SHP77 (cell line): ENCODE data around the gene GLRA3.
A peak's percentile ranks its signal among the peaks of the same experiment; 100 is the strongest.
"Not testable (repeated sequence)": the region's sequence is repeated elsewhere in the genome, so short reads cannot be mapped to it uniquely, and the experiment has no call there.

Experiments used
- DNase-seq, 2 experiments: peaks; one replicate each; lab custom pipeline; 2025; lab: John Stamatoyannopoulos, UW

The GLRA3 gene

GRCh38 chr4:174828845-174829701 lies at the start of gene GLRA3:
GLRA3 (minus strand) TSS chr4:174829247; CDS start chr4:174828811, 436 bp downstream.
- DNase-seq = peak; percentile 86 to 93

DNA sequence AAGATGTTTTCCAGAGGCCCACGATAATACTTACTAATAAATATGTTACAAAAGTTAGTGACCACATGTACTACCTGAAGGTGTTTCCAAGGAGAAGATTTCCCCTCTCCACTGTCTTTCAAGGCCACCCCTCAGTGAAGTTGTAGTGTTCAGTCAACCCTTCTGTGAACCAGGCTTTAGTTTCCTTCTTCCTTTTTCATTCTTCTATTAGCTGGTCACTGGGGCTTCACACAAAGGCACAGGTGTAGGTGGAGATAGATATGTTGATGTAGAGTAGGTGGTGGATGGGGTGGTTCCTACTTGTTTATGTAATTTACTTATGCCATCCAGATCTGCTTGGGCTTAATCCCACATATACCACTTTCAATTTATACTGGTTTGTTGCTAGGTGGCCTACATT lies 45.9 kb upstream of the GLRA3 start:
- no peak for DNase-seq

DNA sequence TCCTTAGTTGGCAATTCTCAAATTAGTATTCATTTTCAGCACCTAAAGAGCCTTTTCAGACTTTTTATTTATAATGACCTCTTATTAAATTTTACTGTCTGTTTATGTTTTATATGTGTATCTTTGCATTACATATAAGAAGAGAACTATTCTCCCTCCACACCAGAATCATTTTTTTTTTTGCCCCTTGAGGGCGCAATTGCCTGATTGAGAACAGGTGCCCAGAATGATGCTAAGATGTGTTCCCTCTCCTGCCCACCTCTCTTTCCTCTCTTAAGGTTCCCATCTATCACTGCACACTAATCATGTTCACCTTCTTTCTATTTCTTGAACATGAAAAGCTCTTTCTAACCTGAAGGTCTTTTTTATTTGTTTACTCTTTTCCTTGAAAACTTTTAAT lies 44.9 kb upstream of the GLRA3 start:
- DNase-seq = no peak

DNA sequence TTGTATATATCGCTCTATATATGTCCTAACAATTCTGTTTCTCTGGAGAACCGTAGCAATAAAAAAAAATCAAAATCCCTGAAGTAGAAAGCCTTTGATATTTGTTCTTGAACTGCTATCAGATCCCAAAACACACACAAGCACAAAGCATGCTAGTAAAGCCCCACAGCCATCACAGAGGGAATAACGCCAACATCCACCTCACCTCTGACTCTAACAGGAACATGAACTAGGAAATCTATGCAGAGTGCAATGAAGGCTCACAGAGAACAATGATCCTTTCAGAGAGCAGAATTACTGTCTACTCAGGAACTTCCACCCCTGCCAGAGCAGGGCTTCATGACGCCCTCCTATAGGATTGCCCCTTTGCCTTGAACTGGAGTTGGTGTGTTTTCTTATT lies 44.1 kb upstream of the GLRA3 start:
- not testable (repeated sequence) for DNase-seq

- DNase-seq = no peak
Observed at GRCh38 chr4:174871407-174871806, 42.4 kb upstream of the GLRA3 start.

- no peak for DNase-seq
Observed at GRCh38 chr4:174870311-174870710, 41.3 kb upstream of the GLRA3 start.

DNA sequence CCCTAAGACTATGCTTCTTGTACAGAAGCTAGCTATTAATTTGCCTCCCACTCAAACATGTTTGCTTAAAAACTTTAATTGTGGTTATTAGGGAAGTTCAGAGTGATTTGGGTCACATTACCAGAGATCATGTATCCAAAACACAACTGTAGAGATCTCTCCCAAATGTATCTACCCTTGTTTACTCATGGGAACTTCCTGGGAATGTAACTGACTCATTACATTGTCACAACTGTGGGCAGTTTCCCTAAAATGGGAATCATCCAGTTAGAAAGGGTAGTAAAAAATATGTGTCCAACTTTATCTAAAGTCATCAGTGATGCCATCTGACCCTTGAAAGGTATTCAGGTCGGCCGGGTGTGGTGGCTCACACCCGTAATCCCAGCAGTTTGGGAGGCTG lies 40.3 kb upstream of the GLRA3 start:
- no peak for DNase-seq

DNA sequence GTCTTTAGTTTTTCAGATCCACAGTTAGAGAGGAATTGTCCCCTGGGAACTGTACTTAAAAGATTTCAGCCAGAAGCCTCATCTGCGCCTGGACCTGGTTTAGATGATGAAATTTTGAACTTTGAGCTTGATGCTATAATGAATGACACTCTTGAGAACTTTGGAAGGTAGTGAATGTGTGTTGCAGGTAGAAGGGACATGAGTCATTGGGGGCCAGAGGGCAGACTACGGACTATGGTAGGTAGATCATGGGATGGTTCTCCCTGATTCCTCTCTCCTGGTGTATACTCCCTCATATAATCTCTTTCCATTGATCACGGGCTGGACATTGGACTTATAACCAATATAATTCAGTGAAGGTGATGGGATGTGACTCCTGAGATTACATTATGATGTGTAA lies 38.9 kb upstream of the GLRA3 start:
- no peak for DNase-seq

GRCh38 chr4:174865418-174865985 lies 36.5 kb upstream of the GLRA3 start:
- DNase-seq = no peak

DNA sequence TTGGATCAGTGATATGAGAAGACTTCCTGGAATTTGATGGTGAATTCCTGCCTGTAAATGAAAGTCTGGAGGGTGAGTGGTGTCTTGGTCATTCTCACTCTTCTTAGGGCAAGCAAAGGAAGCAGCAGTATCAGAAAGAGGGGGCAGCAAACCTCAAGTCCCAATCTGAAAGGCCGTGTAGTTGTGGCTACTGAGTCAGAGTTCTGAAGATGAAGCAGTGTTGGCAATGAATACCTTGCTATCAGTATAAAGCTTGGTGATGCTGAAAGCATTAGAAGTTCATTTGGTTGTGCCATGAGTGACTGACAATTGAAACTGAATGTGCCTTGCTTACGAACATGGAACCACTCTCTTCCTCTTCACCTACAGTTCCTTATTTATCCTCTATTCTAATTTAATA lies 35.0 kb upstream of the GLRA3 start:
- no peak for DNase-seq

DNA sequence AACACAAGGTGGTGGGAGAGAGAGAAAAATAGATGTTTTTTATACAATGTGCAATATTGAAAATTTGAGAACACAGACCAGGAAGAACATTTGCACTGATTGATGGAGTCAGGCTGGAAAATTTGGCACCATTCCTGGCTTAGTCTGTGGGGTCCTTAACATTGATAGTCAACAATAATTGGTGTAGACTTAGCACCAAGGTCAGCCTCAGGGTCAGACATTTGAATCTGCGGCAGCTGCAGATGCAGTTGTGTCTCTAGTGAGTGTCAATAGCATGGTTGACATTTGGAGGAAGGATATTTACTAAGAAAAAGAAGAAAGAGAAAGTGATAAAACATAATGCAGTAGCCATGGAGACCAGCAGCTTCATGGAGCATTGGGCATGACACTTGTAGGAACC lies 31.5 kb upstream of the GLRA3 start:
- peak; percentile 43 to 63 for DNase-seq

DNA sequence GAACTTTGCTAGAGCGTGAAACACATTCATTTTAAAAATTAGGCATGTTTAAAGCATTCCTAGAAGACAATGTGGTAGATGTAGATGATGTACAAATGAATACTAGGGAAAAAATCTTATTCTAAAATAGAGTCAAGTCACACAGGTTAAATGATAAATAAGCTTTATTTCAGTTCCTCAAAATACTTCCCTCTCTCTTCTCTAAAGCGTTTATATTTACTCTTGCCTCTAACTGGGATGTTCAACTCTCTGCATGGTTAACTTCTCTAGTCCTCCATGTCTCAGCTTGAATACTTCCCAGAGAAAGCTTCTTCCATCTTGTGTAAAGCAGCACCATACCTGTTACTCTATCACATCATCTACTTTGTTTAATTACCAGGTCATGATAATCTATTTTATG lies 30.9 kb upstream of the GLRA3 start:
- no peak for DNase-seq

GRCh38 chr4:174856926-174857800 lies 28.1 kb upstream of the GLRA3 start:
- no peak for DNase-seq

DNA sequence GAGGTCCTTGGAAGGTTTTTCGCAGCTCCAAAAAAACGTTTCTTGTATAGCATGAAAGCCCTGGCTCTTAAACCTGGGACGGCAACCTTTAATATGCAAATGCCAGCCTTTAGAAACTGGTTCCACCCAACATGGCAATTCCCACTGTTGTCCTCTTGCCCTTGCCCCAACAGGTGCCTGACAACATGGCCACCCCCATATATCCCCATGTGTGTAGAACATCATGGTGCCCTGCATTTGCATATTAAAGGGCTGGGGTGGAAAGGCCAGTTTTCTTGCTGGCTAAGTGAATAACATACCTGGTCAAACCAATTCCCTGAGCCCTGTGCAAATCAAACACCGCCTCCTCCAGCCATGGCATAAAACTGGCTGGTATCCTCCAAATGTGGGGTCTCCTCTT lies 26.0 kb upstream of the GLRA3 start:
- no peak for DNase-seq

DNA sequence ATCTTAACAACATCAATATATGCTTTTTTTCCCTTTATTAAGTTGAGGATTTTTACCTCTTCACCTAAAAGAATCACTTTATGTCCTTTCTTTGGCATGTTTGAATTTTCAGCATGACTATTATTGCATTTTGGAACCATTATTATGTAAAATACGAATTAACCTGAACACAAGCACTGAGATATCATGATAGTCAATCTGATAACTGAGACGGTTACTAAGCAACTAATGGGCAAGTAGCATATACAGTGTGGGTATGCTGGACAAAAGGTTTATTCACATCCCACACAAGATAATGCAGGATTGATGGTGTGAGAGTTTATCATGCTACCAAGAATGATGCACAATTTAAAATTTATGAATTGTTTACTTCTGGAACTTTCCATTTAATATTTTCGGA lies 24.6 kb upstream of the GLRA3 start:
- no peak for DNase-seq

DNA sequence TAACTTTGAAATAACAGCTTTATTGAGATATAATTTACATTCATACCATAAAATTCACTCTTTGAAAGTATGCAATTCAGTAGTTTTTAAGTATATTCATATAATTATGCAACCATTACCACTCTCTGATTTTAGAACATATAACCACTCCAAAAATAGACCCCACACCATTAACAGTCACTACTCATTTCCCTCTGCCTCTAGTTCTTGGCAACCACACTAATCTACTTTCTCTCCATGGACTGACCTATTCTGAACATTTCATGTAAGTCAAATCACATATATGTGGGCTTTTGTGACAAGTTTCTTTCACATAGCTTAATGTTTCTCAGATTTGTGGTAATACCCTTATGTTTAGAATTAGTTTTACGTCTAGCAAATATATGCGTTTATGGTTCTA lies 19.5 kb upstream of the GLRA3 start:
- DNase-seq = no peak

DNA sequence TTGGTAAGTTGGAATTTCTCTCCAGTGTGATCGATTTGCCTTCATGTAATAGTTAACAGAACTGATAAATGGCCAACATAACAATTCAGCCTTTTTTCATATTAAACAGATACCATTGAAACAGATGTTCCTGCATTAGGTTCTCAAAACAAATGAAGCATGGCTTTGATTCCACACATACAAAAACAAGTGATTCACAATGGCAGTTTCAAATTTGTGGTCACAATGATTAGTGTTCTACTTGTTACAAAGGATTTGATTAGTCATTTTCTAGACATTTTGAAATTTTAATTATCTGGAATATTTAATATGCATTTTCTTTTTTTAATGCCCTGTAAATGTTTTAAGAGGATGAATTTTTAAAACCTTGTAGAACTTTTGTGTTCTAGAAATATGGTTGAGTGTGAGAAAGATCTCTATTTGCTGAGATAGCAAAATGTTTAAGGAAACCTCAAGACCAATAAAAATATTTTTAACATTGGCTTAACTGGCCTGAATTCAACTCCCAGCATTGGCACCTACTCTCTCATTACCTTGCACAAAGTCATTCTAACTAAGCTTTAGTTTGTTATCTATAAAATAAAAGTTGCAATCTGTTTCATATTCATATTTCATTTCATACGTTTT lies 18.9 kb upstream of the GLRA3 start:
- DNase-seq = no peak

DNA sequence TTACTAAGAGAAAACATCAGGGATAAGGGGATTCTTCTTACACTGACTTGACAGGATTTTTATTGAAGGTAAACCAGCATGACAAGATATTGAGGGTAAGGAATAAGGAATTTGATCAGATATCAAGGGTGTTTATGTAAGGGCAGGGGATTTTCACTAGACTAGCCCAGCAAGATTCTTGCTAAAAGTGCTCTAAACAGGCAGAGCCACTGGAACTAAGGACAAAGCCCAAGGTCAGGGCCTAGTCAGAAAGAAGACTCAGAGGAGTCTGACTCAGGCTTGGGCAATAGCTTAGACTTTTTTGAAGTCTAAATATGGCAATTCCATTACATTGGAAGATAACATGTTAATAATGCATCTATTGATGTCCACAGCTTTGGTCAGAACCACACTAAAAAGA lies 6.5 kb upstream of the GLRA3 start:
- no peak for DNase-seq

GRCh38 chr4:174834477-174834876 lies 5.4 kb upstream of the GLRA3 start:
- DNase-seq = no peak

- no peak for DNase-seq
Observed at GRCh38 chr4:174826660-174827059, 2.4 kb downstream of the GLRA3 start.

GRCh38 chr4:174815282-174815681 lies 13.8 kb downstream of the GLRA3 start:
- no peak for DNase-seq

- DNase-seq = no peak
Observed at GRCh38 chr4:174813292-174813691, 15.8 kb downstream of the GLRA3 start.
